Neural progenitor cell (in vitro differentiated cells): Measurements from ENCODE around the gene FLT3LG. TPM values are rescaled to one million over a fixed set of nuclear protein-coding genes. Genes with fewer than 3 reads are reported as not detected.

Source experiments
- DNase-seq: peaks from one replicate; pipeline ENCODE4 v3.0.0-alpha.2; 2016; ENCODE audit warnings: low spot score
- H2AFZ ChIP-seq: fragments of 200-600 bp; sonication (generic); replicated peaks from 2 replicates; pipeline ENCODE4 v1.6.1; 2016; ENCODE audit warnings: antibody characterized with exemption
- H3F3A ChIP-seq: fragments of 200-600 bp; sonication (generic); 2 replicates; pipeline ENCODE4 v1.6.1; 2016; ENCODE audit warnings: antibody characterized with exemption, low read depth
- H3K27ac ChIP-seq: fragments of 200-600 bp; sonication (generic); 2 replicates; pipeline ENCODE4 v1.5.1; 2016; ENCODE audit warnings: mild to moderate bottlenecking
- H3K27me3 ChIP-seq: fragments of 200-600 bp; sonication (generic); 2 replicates; pipeline ENCODE4 v1.6.1; 2016; ENCODE audit warnings: mild to moderate bottlenecking, moderate library complexity
- H3K36me3 ChIP-seq: fragments of 200-600 bp; sonication (generic); 2 replicates; pipeline ENCODE4 v1.5.1; 2016
- H3K4me1 ChIP-seq: fragments of 200-600 bp; sonication (generic); 2 replicates; pipeline ENCODE4 v1.6.1; 2016; ENCODE audit warnings: mixed run types
- H3K4me2 ChIP-seq: fragments of 200-600 bp; sonication (generic); 2 replicates; pipeline ENCODE4 v1.6.1; 2016
- H3K4me3 ChIP-seq: fragments of 200-600 bp; sonication (generic); 2 replicates; pipeline ENCODE4 v1.5.1; 2016
- H3K79me2 ChIP-seq: fragments of 200-600 bp; sonication (generic); 2 replicates; pipeline ENCODE4 v1.6.1; 2016; ENCODE audit warnings: low read depth
- H3K9ac ChIP-seq: fragments of 200-600 bp; sonication (generic); 2 replicates; pipeline ENCODE4 v1.6.1; 2016
- H3K9me3 ChIP-seq: fragments of 200-600 bp; sonication (generic); 2 replicates; pipeline ENCODE4 v1.5.1; 2016; ENCODE audit warnings: low read depth
- H4K20me1 ChIP-seq: fragments of 200-600 bp; sonication (generic); 2 replicates; pipeline ENCODE4 v1.6.1; 2016; ENCODE audit warnings: low read depth
- H3K27ac Mint-ChIP-seq: 3 replicates; pipeline ENCODE4 v1.8.0; 2021; ENCODE audit warnings: mixed read lengths
- H3K27me3 Mint-ChIP-seq: 2 replicates; pipeline ENCODE4 v1.8.0; 2022; ENCODE audit warnings: low read depth, mild to moderate bottlenecking, inconsistent platforms, moderate library complexity, mixed read lengths; ENCODE audit not compliant: insufficient read depth
- H3K36me3 Mint-ChIP-seq: 3 replicates; pipeline ENCODE4 v1.8.0; 2021; ENCODE audit warnings: mixed read lengths
- H3K4me1 Mint-ChIP-seq: 3 replicates; pipeline ENCODE4 v1.8.0; 2021; ENCODE audit warnings: mixed read lengths
- H3K4me3 Mint-ChIP-seq: 3 replicates; pipeline ENCODE4 v1.8.0; 2021; ENCODE audit warnings: mild to moderate bottlenecking, moderate library complexity, mixed read lengths
- H3K9me3 Mint-ChIP-seq: 3 replicates; pipeline ENCODE4 v1.8.0; 2020; ENCODE audit warnings: mixed read lengths
- CTCF ChIP-seq: fragments of 200-600 bp; sonication (generic); IDR thresholded peaks from 2 replicates; pipeline ENCODE4 v1.5.1; 2017; ENCODE audit warnings: antibody characterized with exemption, mild to moderate bottlenecking
- EZH2 ChIP-seq: fragments of 200-600 bp; sonication (generic); IDR thresholded peaks from 2 replicates; pipeline ENCODE4 v1.6.1; 2017; ENCODE audit warnings: antibody characterized with exemption, mild to moderate bottlenecking, moderate library complexity
- EZH2phosphoT487 ChIP-seq: fragments of 200-600 bp; sonication (generic); IDR thresholded peaks from 2 replicates; pipeline ENCODE4 v1.6.1; 2017; ENCODE audit warnings: antibody characterized with exemption
- total RNA-seq: library from RNA; depleted of rRNA; stranded (reverse); fragments of >200 nt; gene quantifications from 2 replicates; pipeline ENCODE4 v1.2.3, GENCODE V29; 2015; ENCODE audit warnings: low replicate concordance

FLT3LG gene
- total RNA-seq, 1 donor from 2014 or later, result 0.24 TPM

- H3K79me2 ChIP-seq, result peaks cover 26% of the 10 kb centered on the region
- peaks cover 12% of the 10 kb centered on the region for H3K36me3 Mint-ChIP-seq
- H3F3A ChIP-seq, result peaks cover 49% of the 10 kb centered on the region
- no peak overlapping the region for H3K4me2 ChIP-seq
- no peaks in the 10 kb centered on the region for H3K36me3 ChIP-seq
- H4K20me1 ChIP-seq, result peaks cover 5% of the 10 kb centered on the region
- TF ChIP-seq CTCF, result no peak
- peaks cover 16% of the 10 kb centered on the region for H3K27me3 Mint-ChIP-seq
- H3K9ac ChIP-seq, result no peak overlapping the region
- H3K27ac Mint-ChIP-seq, result no peak overlapping the region
- no peaks in the 10 kb centered on the region for H3K9me3 Mint-ChIP-seq
- H3K4me3 ChIP-seq, result no peak overlapping the region
- H3K27me3 ChIP-seq, result no peaks in the 10 kb centered on the region
- no peak for DNase-seq
- peaks cover 5% of the 10 kb centered on the region for H3K4me1 ChIP-seq
- H3K27ac ChIP-seq, result no peak overlapping the region
- H3K4me1 Mint-ChIP-seq, result peaks cover 23% of the 10 kb centered on the region
- no peaks in the 10 kb centered on the region for H3K9me3 ChIP-seq
- peak overlapping the region; percentile 52 for H3K4me3 Mint-ChIP-seq
- no peak overlapping the region for H2AFZ ChIP-seq
Observed at GRCh38 chr19:49448432-49448786, 25.6 kb upstream of the FLT3LG start.

GRCh38 chr19:49450405-49450804 is 23.6 kb upstream of the FLT3LG start:
- Histone ChIP-seq H3K27ac (no peak overlapping the region), H3K4me2 (peak overlapping the region; percentile 92), H3F3A (peaks cover 47% of the 10 kb centered on the region), H3K4me1 (peaks cover 11% of the 10 kb centered on the region), H3K27me3 (no peaks in the 10 kb centered on the region), H3K79me2 (peaks cover 42% of the 10 kb centered on the region), H2AFZ (no peak overlapping the region), H3K36me3 (no peaks in the 10 kb centered on the region), H3K9ac (no peak overlapping the region), H3K4me3 (peak overlapping the region; percentile 89), H3K9me3 (no peaks in the 10 kb centered on the region), H4K20me1 (peaks cover 5% of the 10 kb centered on the region)
- Mint-ChIP-seq H3K4me3 (peak overlapping the region; percentile 97), H3K9me3 (no peaks in the 10 kb centered on the region), H3K4me1 (peaks cover 26% of the 10 kb centered on the region), H3K27ac (no peak overlapping the region), H3K27me3 (peaks cover 9% of the 10 kb centered on the region), H3K36me3 (peaks cover 12% of the 10 kb centered on the region)
- TF ChIP-seq EZH2phosphoT487 (no peak), EZH2 (no peak), CTCF (no peak)
- no peak for DNase-seq

GRCh38 chr19:49451430-49452181 is 22.4 kb upstream of the FLT3LG start, which contains the start of gene PIH1D1:
Gene PIH1D1 (minus strand): TSS chr19:49451814. CDS start chr19:49451574, 240 bp downstream.
- Mint-ChIP-seq H3K4me1 (peaks cover 26% of the 10 kb centered on the region), H3K4me3 (peak within 1 kb of the TSS; percentile 97)
- H3K9ac ChIP-seq, result peak within 1 kb of the TSS; percentile 84

More at GRCh38 chr19:49451430-49452181, 22.4 kb upstream of the FLT3LG start, which contains the start of gene PIH1D1:
- Mint-ChIP-seq H3K9me3 (no peaks in the 10 kb centered on the region), H3K27me3 (peaks cover 9% of the 10 kb centered on the region), H3K36me3 (peaks cover 12% of the 10 kb centered on the region), H3K27ac (peak within 1 kb of the TSS; percentile 65)
- DNase-seq, result peak; percentile 98
- Histone ChIP-seq H3K9me3 (no peaks in the 10 kb centered on the region), H3K4me1 (peaks cover 11% of the 10 kb centered on the region), H3K79me2 (peaks cover 42% of the 10 kb centered on the region), H3F3A (peaks cover 42% of the 10 kb centered on the region), H3K4me3 (peak within 1 kb of the TSS; percentile 89), H4K20me1 (peaks cover 5% of the 10 kb centered on the region), H3K36me3 (no peaks in the 10 kb centered on the region), H3K27me3 (no peaks in the 10 kb centered on the region), H2AFZ (peak within 1 kb of the TSS; percentile 55), H3K27ac (peak within 1 kb of the TSS; percentile 74), H3K4me2 (peak within 1 kb of the TSS; percentile 92)
- no peak for TF ChIP-seq EZH2
- no peak for TF ChIP-seq EZH2phosphoT487
- no peak for TF ChIP-seq CTCF
